ENCODE data around the gene MRPL36.

- no peak for TF ChIP-seq CTCF (IDR thresholded peaks at IDR 0.05)
- no peak for TF ChIP-seq POLR2AphosphoS5 (IDR thresholded peaks at IDR 0.05; ENCODE audit: low read depth, low read length)
Measured at GRCh38 chr5:1765880-1766235, 33.8 kb downstream of the MRPL36 start.
